Nephron progenitor cell (in vitro differentiated cells): ENCODE data around the gene KATNAL2.

Experiments
- DNase-seq: peaks from one replicate; pipeline ENCODE4 v3.0.0; 2021
- H3K27ac Mint-ChIP-seq: 2 replicates; pipeline ENCODE4 v1.8.0; 2021; ENCODE audit warnings: mild to moderate bottlenecking, moderate library complexity, mixed read lengths
- H3K27me3 Mint-ChIP-seq: 2 replicates; pipeline ENCODE4 v1.8.0; 2021; ENCODE audit warnings: mild to moderate bottlenecking, low read depth, mixed read lengths; ENCODE audit not compliant: poor library complexity
- H3K36me3 Mint-ChIP-seq: 2 replicates; pipeline ENCODE4 v1.8.0; 2021; ENCODE audit warnings: low read depth, mixed read lengths
- H3K4me1 Mint-ChIP-seq: 2 replicates; pipeline ENCODE4 v1.8.0; 2021; ENCODE audit warnings: mixed read lengths
- H3K4me3 Mint-ChIP-seq: 2 replicates; pipeline ENCODE4 v1.8.0; 2021; ENCODE audit warnings: mild to moderate bottlenecking, moderate library complexity, mixed read lengths
- H3K9me3 Mint-ChIP-seq: 2 replicates; pipeline ENCODE4 v1.8.0; 2021; ENCODE audit warnings: mild to moderate bottlenecking, moderate library complexity, mixed read lengths
- CTCF ChIP-seq: fragments of 200-600 bp; sonication (generic); IDR thresholded peaks from 2 replicates; pipeline ENCODE4 v1.5.0; 2021; ENCODE audit warnings: antibody characterized with exemption

KATNAL2 gene

GRCh38 chr18:47035156-47035671 lies 117.8 kb downstream of the KATNAL2 start, which contains the start of gene ELOA2:
Gene ELOA2, minus strand, starts transcription at chr18:47035621. Its CDS starts 357 bp downstream, at chr18:47035264.
- H3K9me3 Mint-ChIP-seq: peaks cover 10% of the 10 kb centered on the region
- H3K27me3 Mint-ChIP-seq: peaks cover 14% of the 10 kb centered on the region
- no peak for DNase-seq
- H3K36me3 Mint-ChIP-seq: no peaks in the 10 kb centered on the region
- no peak within 1 kb of the TSS for H3K4me3 Mint-ChIP-seq
- peaks cover 23% of the 10 kb centered on the region for H3K4me1 Mint-ChIP-seq
- H3K27ac Mint-ChIP-seq: peak within 1 kb of the TSS; percentile 91
- TF ChIP-seq CTCF: no peak

GRCh38 chr18:47036298-47036874 lies 119.0 kb downstream of the KATNAL2 start:
- H3K36me3 Mint-ChIP-seq: no peaks in the 10 kb centered on the region
- peaks cover 5% of the 10 kb centered on the region for H3K9me3 Mint-ChIP-seq
- peaks cover 11% of the 10 kb centered on the region for H3K27me3 Mint-ChIP-seq
- no peak overlapping the region for H3K4me3 Mint-ChIP-seq
- peak; percentile 21 for DNase-seq
- peak; percentile 50 for TF ChIP-seq CTCF
- no peak overlapping the region for H3K27ac Mint-ChIP-seq
- peaks cover 23% of the 10 kb centered on the region for H3K4me1 Mint-ChIP-seq

GRCh38 chr18:47036927-47037578 lies 119.7 kb downstream of the KATNAL2 start:
- H3K27me3 Mint-ChIP-seq: peaks cover 9% of the 10 kb centered on the region
- no peaks in the 10 kb centered on the region for H3K9me3 Mint-ChIP-seq
- DNase-seq: no peak
- TF ChIP-seq CTCF: no peak
- H3K27ac Mint-ChIP-seq: no peak overlapping the region
- H3K36me3 Mint-ChIP-seq: no peaks in the 10 kb centered on the region
- H3K4me1 Mint-ChIP-seq: peaks cover 23% of the 10 kb centered on the region
- no peak overlapping the region for H3K4me3 Mint-ChIP-seq

- TF ChIP-seq CTCF: no peak
- H3K27me3 Mint-ChIP-seq: peaks cover 6% of the 10 kb centered on the region
- no peak for DNase-seq
- H3K9me3 Mint-ChIP-seq: no peaks in the 10 kb centered on the region
- peaks cover 11% of the 10 kb centered on the region for H3K4me1 Mint-ChIP-seq
- H3K4me3 Mint-ChIP-seq: no peak overlapping the region
- H3K36me3 Mint-ChIP-seq: no peaks in the 10 kb centered on the region
- no peak overlapping the region for H3K27ac Mint-ChIP-seq
Measured at GRCh38 chr18:47040982-47041381, 123.6 kb downstream of the KATNAL2 start.

- DNase-seq: no peak
- Mint-ChIP-seq H3K27me3 (peaks cover 9% of the 10 kb centered on the region), H3K36me3 (no peaks in the 10 kb centered on the region), H3K27ac (no peak overlapping the region), H3K4me1 (peaks cover 30% of the 10 kb centered on the region), H3K4me3 (no peak overlapping the region), H3K9me3 (no peaks in the 10 kb centered on the region)
- peak; percentile 74 for TF ChIP-seq CTCF
Measured at GRCh38 chr18:47050468-47050867, 133.1 kb downstream of the KATNAL2 start.
